GM13977 (cell line): ENCODE results near the gene TP73.

ENCODE experiments used
- DNase-seq: peaks from one replicate; pipeline ENCODE4 v3.0.0; 2012; ENCODE audit warnings: low spot score
- in situ Hi-C: fragments of 300-500 bp; cut with MboI; formaldehyde crosslinking; loops from one replicate; pipeline ENCODE4 v1.12.0; 2022; ENCODE audit warnings: low sequenced_read_pairs, low pct_unique_long_range_greater_than_20kb, mixed read lengths, inconsistent platforms; ENCODE audit not compliant: unreplicated experiment
- TF ChIP-seq, protein P1 (sequence below): IDR thresholded peaks from 2 replicates; pipeline ENCODE4 v1.5.1; 2012; ENCODE audit warnings: mild to moderate bottlenecking, control low read depth; ENCODE audit not compliant: insufficient read depth; ENCODE audit errors: extremely low read depth, missing control alignments

TP73 gene

DNA sequence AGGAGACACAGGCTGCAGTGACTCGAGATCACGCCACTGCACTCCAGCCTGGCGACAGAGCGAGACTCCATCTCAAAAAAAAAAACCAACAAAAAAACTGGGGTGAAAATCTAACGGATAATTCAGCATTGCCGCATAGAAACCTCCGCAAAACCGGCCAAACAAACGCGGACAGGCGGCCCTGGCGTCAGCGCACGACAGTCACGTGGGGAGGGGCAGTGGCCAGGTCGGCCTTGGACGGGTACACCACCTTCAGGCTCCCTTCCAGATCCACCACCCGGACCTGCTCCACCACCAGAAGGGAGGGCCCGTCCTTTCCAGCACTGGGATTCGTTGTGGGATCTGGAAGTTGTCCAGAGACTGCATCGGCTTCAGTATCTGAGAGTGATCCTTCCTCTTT lies 128.6 kb downstream of the TP73 start:
- TF ChIP-seq, protein P1, sequence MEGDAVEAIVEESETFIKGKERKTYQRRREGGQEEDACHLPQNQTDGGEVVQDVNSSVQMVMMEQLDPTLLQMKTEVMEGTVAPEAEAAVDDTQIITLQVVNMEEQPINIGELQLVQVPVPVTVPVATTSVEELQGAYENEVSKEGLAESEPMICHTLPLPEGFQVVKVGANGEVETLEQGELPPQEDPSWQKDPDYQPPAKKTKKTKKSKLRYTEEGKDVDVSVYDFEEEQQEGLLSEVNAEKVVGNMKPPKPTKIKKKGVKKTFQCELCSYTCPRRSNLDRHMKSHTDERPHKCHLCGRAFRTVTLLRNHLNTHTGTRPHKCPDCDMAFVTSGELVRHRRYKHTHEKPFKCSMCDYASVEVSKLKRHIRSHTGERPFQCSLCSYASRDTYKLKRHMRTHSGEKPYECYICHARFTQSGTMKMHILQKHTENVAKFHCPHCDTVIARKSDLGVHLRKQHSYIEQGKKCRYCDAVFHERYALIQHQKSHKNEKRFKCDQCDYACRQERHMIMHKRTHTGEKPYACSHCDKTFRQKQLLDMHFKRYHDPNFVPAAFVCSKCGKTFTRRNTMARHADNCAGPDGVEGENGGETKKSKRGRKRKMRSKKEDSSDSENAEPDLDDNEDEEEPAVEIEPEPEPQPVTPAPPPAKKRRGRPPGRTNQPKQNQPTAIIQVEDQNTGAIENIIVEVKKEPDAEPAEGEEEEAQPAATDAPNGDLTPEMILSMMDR, result no peak
- DNase-seq, result no peak
- in situ Hi-C loops, result no loop called here

- peak; percentile 15 for DNase-seq
- in situ Hi-C loops, result no loop called here
- TF ChIP-seq, protein P1, result no peak
These were observed 131.5 kb downstream of the TP73 start for GRCh38 chr1:3783651-3784474.

DNA sequence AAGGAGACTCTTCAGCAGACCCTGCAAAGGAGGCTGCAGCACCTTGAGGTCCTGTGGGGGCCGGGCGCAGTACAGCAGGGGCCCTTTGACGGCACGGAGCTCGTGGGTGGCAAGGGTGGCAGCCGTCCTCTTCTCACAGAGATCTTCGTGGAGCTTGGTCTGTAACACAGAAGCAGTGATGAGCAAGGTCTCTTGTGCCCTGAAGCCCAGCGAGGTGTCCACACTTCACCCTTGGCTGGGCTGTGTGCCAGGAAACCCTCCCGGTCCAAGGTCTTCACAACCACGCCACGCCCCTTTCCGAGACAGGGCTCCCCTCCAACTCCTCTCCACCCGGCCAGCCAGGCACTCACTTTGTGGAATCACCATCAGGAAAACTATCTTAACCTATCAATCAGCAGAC lies 132.7 kb downstream of the TP73 start:
- DNase-seq, result peak; percentile 11
- TF ChIP-seq, protein P1, result no peak
- in situ Hi-C loops, result no loop called here

- TF ChIP-seq, protein P1, result peak; percentile 23
- in situ Hi-C loops, result no loop called here
- no peak for DNase-seq
These were observed 133.3 kb downstream of the TP73 start for GRCh38 chr1:3785456-3786157.
